Measurements from ENCODE around the gene TIMM22. TPM values are rescaled to one million over a fixed set of nuclear protein-coding genes. Genes with fewer than 3 reads are reported as not detected.

Gene TIMM22
- total RNA-seq, 1 experiment from 2014 or later: 29.2 TPM

DNA sequence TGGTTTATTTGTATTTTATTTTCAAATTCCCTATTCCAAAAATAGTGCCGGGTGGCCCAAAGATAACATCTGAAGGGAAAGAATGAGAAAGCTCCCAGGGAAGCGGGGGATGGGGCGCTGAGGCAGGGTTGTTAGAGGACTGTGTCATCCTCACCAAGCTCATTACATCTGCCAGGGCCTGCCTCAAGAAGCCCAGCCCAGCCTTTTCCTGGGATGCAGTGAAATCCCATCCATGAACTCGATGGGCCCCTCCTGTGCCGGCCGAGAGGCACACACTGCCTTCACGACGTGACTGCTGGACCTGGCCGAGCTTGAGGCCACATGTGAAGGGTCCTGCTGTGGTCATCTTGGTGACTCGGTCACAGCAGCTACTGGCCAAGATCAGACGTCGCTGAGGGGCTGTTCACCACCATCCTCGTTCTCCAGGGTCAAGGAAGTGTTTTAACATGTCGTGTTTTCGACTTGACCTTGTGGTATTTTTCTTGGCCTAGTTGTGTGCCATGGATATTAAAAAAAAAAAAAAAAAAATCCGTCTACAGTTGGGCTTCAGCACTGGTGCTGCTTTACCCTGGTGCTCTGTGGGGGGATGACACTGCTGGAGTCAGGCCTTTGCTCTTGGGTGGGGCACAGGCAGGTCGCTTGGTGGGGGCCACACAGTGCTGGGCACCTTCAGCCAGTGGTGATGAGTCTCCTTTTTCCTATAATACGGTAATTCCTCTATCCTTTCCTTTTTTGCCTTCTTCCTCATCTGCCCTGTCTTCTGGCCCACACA, 4.9 kb downstream of the TIMM22 start:
- DNase-seq (ENCODE audit: low read depth): peak; percentile 79

DNA sequence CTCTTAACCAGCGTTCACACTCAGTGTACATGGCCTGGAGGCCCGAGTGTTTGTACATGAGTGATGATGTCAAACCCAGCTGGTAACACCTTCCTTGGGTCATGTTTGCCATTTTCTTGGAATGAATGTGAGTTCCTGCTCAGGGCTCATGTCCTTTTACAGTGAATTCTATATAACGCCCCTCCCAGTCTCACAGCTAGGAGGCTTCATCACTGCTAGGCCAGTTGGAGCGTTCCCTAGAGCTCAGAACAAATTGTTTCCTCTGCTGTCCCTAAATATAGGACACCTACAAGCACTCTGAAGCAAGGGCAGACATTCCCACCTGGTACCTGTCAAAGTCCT, 5.5 kb downstream of the TIMM22 start:
- peak; percentile 28 for DNase-seq (ENCODE audit: low read depth)

DNA sequence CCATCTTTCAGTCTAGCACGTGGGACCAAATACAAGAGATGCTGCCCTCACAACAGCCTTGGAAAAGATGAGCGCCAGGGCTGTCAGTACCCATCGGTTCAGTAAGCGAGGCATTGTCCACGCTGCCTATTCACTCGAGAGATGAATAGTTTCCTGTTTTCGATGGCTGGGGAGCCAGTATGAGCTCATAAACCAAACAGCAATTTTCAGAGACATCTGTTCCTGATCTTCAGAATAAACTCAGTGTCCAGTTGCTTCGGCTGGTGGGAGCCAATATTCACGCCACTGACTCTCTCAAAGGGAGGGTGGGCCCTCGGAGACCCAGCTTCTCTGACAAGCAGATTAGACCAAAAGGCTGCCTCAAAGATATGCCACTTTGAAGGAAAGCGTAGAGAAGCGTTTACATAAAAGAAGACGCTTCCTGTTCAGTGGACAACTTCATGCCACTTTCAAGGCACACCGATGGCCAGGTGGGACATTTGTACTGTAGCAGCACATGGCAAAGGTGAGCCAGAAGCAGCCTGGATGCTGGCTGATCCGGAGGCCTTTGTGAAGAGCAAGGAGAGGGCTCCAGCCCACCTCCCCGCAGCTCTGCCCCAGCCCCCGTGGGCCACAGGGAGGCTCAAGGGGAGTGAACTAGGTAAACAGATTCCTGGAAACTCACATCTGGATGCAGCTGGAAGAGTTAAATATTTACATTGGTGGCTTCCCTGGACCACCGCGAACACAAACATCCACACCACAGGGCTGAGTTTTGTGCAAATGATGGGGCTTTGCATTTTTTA, 6.0 kb downstream of the TIMM22 start:
- peak; percentile 79 for DNase-seq (ENCODE audit: low read depth)

- no peak for DNase-seq (ENCODE audit: low read depth)
Observed at GRCh38 chr17:1003633-1003971, 6.7 kb downstream of the TIMM22 start.

- no peak for DNase-seq (ENCODE audit: low read depth)
Observed at GRCh38 chr17:1003972-1004768, 7.2 kb downstream of the TIMM22 start.

DNA sequence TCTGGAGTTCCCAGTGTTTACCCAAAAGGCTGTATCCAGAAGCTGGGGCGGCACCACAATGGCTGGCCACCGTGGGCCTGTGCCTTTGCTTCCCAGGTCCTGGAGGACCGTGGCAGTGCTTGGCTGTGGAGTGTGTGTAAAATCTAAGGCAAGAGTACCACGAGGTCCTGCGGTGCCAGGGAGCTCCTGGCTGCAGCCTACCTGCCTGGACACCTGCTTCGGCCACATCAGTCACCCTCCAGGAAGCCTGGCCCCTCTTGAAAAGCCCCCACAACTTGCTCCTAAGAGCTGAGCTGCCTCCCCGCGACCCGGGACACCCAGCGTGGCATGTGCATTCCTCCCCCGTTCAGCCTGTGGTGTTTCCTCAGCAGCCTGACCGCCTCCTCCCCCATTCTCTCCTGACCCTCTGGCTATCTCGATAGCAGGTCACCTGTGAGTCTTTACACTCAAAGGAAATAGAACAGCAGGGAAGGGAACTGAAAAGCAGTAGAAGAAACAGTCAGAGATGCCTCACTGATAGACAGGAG, 7.9 kb downstream of the TIMM22 start:
- DNase-seq (ENCODE audit: low read depth): no peak

- DNase-seq (ENCODE audit: low read depth): no peak
Observed at GRCh38 chr17:1005361-1005946, 8.5 kb downstream of the TIMM22 start.

DNA sequence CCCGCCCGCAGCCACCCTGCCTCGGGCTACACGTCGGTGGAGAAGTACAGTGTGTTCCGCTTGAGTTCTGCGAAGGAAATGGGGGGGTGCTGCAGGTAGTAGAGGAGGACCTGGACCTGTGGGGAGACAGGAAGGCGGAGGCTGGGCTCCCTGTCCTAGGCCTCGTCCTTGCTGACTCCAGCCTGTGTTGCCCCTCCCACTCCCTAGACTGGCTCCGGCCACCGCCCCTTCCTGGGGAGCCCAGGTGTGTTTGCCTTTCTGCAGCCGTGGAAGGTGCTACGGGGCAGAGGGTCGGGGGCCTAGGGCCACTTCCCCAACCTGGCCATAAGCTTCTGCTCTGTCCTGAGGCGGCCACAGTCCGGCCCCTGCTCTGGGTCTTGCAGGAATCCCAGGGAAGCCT, 9.1 kb downstream of the TIMM22 start:
- no peak for DNase-seq (ENCODE audit: low read depth)

GRCh38 chr17:1007310-1008007, 10.5 kb downstream of the TIMM22 start:
- no peak for DNase-seq (ENCODE audit: low read depth)

GRCh38 chr17:1008008-1008761, 11.3 kb downstream of the TIMM22 start:
- DNase-seq (ENCODE audit: low read depth): no peak

GRCh38 chr17:1009229-1010085, 12.5 kb downstream of the TIMM22 start:
- DNase-seq (ENCODE audit: low read depth): no peak

DNA sequence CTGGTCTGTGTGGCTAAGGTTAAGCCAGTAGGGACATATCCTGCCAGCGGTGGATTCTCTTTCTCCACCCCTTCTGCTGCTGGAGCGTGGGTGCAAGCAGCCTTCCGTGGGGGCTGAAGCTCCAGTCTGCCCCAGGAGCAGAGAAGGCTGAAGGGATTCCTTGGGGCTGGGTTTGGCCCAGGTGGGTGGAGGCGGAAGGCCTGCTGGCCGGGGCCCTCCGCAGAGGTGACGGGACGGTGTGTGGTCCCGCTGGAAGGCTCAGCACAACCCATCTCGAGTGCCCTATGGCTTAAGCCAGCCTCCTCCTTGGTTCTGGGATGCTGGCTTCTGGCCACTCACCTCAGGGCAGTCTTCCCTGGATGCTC, 13.1 kb downstream of the TIMM22 start:
- no peak for DNase-seq (ENCODE audit: low read depth)

DNA sequence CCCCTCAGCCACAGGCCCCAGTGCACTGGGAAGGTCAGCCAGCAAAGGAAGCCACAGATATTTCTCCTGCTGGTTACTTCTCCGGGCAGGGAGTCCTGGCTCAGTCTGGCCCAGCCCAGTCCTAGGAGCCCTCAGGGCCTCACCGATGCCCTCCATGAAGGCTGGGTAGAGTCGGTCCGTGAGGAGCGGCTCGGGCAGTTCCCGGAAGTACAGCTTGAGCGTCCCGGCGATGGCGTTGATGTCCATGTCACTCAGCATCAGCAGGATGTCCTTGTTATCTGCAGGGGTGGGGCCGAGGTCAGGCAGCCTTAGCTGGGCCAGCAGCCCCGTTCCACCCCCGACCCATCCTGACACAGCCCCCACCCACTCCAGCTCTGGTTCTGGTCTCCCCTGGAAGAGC, 13.7 kb downstream of the TIMM22 start:
- DNase-seq (ENCODE audit: low read depth): no peak

- no peak for DNase-seq (ENCODE audit: low read depth)
Observed at GRCh38 chr17:1011138-1011537, 14.2 kb downstream of the TIMM22 start.

DNA sequence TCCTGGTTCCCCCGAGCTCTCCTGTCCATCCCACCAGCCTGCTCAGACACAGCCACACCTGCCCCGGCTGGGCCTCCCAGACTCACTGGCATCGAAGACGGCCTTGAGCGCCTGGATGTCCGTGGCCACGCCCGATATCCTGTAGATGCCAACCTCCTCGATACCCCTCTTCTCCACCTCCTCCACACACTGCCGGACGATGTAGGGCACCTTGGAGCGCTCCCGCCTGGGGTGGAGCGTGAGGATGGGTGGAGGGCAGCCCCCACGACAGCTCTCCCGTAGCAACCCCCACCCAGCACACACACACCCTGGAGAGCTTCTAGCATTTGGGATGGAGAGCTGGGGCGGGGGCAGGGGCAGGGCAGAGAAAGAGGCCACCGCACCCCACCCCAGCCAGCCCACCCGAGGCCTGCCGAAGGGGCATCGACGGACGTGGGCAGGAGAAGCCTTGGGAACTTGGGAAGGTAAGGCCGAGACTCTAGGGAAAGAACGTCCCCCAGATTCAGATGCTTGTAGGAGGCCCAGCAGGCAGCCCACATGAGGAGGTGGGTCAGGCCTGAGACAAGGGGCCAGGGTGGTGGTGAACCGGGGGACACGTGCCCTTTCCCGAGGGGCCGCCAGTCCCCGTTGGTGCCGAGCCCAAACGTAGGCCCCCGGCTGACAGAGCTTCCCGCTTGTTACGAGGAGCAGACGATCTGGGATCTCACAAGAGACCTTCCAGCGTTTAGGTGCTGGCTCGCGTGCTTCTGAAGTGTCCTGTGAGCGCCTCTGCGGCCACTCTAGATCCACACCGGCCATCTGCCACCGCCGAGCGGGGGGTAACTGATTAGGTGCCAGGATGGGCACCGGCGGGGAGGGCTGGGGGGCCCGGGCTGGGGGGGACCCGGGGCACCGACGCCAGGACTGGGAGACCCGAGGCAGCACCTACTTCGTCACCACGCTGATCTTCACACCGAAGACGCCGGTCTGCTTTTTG, 15.1 kb downstream of the TIMM22 start:
- DNase-seq (ENCODE audit: low read depth): no peak

DNA sequence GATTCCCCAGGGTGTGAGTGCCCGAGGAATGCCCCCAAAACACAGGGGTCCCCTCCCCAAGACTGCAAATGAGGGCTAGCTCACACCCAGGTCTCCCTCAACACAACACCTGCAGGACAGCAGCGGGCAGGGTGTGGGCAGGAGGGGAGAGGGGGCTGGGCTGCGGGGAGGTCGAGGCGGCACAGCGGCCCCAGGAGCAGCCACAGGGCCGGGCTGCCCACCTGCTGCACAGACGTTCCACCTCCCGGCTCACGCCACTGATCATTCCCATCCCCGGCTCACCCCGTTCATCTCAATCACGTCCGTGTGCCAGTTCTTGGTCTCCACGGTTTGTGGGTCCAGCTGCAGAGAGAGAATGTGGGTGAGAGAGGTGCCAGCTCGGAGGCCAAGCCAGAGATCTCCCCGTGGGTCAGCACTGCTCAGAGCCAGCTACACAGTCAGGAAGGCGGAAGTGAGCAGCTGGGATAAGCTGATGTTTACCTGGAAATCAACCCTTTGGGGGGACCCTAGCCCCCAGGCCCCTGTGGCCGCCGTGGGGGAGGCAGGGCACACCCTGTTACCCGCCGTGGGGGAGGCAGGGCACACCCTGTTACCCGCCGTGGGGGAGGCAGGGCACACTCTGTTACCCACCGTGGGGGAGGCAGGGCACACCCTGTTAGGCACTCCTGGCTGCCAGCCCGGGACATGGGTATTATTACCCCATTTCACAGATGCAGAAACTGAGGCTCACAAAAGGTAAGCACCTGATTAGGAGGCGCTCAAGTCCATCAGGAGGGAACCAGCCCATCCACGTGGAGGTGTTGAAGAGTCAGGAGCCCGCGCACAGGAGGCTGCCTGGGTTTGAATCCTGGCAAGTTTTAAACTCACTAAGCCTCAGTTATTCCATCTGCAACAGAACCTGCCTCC, 16.1 kb downstream of the TIMM22 start:
- DNase-seq (ENCODE audit: low read depth): no peak

DNA sequence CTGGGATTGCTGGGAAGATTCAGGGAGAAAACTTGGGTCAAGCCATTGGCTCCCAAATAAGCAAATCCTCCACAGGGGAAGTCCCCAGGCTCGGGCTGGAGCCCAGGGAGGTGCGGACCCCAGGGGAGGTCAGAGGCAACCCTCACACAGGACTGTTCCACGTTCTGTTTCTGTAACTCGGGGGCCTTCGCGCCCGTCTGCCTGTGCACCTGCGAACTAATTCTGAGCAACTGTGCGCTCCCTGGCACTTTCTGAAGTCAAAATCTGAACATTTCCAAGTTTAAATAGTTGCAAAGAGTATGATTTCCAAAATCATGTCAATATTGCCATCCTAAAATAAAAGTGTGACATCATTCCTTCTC, 16.8 kb downstream of the TIMM22 start:
- no peak for DNase-seq (ENCODE audit: low read depth)
